Activated effector memory CD4-positive, alpha-beta T cell treated with anti-CD3 and anti-CD28 coated beads, Interleukin-2, amount 50 U/mL, for 16 hours (primary cell): Measurements from ENCODE around the gene PCDHB15.

Experiments used
- DNase-seq: peaks from one replicate; pipeline ENCODE4 v3.0.0-alpha.2; 2020

The PCDHB15 gene

GRCh38 chr5:141250576-141250975 lies 5.4 kb downstream of the PCDHB15 start:
- DNase-seq, result no peak

GRCh38 chr5:141258464-141258863 lies 13.3 kb downstream of the PCDHB15 start:
- no peak for DNase-seq

- no peak for DNase-seq
Measured at GRCh38 chr5:141258948-141259347, 13.8 kb downstream of the PCDHB15 start.

GRCh38 chr5:141260458-141261237 lies 15.5 kb downstream of the PCDHB15 start:
- DNase-seq, result no peak

GRCh38 chr5:141261238-141261546 lies 16.0 kb downstream of the PCDHB15 start:
- no peak for DNase-seq

- no peak for DNase-seq
Measured at GRCh38 chr5:141269195-141269594, 24.0 kb downstream of the PCDHB15 start.

GRCh38 chr5:141272906-141273305 lies 27.7 kb downstream of the PCDHB15 start:
- no peak for DNase-seq

GRCh38 chr5:141298376-141298775 lies 53.2 kb downstream of the PCDHB15 start:
- no peak for DNase-seq
